ENCODE results near the gene COPS7B.
A peak's percentile ranks its signal among the peaks of the same experiment; 100 is the strongest.

Gene COPS7B

DNA sequence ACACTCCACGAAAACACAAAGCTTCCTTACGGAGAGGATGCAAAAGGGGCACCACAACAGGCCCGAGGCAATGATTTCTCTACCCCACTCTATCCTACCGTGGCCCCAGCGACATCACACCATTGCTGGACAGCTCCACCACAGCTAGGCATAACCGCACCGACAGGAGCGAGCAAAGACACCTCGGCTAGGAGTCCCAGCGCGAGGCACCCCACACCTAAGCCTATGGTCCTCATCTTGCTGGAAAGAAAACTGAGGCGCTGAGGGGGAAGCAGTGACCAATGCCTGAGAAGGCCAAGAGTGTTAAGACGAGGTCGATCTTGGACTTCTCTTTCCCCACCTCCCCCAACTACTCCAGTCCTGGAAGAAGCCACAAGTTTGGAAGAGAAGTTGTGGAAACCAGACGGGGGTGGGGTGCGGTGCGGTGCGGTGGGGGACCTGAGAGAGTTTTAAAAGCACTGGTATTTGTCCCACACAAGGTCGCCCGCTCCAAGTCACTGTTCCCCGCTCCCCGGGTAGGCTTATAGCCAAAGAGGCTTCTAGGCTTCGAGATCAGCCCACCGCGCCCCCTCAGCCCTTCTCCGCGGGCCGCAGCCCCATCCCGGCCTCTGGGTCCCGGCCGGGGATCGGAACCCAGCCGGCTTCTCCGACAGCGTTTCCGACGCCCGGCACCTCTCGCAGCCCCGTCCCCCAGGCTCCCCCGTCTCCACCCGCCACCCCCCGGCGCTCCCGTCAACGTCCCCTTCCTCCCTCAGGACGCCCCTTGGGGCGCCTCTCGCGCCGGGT lies 5.9 kb upstream of the COPS7B start:
- H3K27ac ChIP-seq (ENCODE audit: low read depth, low read length) = no peak overlapping the region
- H3K36me3 ChIP-seq (ENCODE audit: low read length) = no peaks in the 10 kb centered on the region
- TF ChIP-seq, protein P1, sequence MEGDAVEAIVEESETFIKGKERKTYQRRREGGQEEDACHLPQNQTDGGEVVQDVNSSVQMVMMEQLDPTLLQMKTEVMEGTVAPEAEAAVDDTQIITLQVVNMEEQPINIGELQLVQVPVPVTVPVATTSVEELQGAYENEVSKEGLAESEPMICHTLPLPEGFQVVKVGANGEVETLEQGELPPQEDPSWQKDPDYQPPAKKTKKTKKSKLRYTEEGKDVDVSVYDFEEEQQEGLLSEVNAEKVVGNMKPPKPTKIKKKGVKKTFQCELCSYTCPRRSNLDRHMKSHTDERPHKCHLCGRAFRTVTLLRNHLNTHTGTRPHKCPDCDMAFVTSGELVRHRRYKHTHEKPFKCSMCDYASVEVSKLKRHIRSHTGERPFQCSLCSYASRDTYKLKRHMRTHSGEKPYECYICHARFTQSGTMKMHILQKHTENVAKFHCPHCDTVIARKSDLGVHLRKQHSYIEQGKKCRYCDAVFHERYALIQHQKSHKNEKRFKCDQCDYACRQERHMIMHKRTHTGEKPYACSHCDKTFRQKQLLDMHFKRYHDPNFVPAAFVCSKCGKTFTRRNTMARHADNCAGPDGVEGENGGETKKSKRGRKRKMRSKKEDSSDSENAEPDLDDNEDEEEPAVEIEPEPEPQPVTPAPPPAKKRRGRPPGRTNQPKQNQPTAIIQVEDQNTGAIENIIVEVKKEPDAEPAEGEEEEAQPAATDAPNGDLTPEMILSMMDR (IDR thresholded peaks at IDR 0.05; ENCODE audit: insufficient read depth, low read length, poor library complexity, severe bottlenecking) = no peak
- no peak for TF ChIP-seq EZH2phosphoT487 (conservative IDR thresholded peaks at IDR 0.05; ENCODE audit: low read length)
- peak overlapping the region; percentile 86 for H3K4me3 ChIP-seq (ENCODE audit: insufficient read depth, low read length, poor library complexity, severe bottlenecking)
- no peaks in the 10 kb centered on the region for H3K9me3 ChIP-seq (ENCODE audit: insufficient read depth, low read length)
- H3K9ac ChIP-seq (ENCODE audit: low read length) = peak overlapping the region; percentile 90
- no peaks in the 10 kb centered on the region for H3K9me2 ChIP-seq (replicated peaks; ENCODE audit: insufficient read depth, low read length)
- H2AFZ ChIP-seq (ENCODE audit: low read depth, low read length, severe bottlenecking) = peak overlapping the region; percentile 84
- H3K79me2 ChIP-seq (ENCODE audit: insufficient read depth, low read length) = peaks cover 33% of the 10 kb centered on the region
- no peaks in the 10 kb centered on the region for H3K27me3 ChIP-seq (ENCODE audit: low read length)
- H3F3A ChIP-seq (ENCODE audit: insufficient read depth) = peaks cover 4% of the 10 kb centered on the region; the same call in 1 of the 2 replicates
- peak overlapping the region; percentile 87 for H3K4me2 ChIP-seq (ENCODE audit: low read depth, low read length, poor library complexity, severe bottlenecking)
- 0 out of 2 replicates have a peak, but pooled peaks cover 6% of the 10 kb centered on the region for H4K20me1 ChIP-seq (ENCODE audit: low read depth, low read length)

DNA sequence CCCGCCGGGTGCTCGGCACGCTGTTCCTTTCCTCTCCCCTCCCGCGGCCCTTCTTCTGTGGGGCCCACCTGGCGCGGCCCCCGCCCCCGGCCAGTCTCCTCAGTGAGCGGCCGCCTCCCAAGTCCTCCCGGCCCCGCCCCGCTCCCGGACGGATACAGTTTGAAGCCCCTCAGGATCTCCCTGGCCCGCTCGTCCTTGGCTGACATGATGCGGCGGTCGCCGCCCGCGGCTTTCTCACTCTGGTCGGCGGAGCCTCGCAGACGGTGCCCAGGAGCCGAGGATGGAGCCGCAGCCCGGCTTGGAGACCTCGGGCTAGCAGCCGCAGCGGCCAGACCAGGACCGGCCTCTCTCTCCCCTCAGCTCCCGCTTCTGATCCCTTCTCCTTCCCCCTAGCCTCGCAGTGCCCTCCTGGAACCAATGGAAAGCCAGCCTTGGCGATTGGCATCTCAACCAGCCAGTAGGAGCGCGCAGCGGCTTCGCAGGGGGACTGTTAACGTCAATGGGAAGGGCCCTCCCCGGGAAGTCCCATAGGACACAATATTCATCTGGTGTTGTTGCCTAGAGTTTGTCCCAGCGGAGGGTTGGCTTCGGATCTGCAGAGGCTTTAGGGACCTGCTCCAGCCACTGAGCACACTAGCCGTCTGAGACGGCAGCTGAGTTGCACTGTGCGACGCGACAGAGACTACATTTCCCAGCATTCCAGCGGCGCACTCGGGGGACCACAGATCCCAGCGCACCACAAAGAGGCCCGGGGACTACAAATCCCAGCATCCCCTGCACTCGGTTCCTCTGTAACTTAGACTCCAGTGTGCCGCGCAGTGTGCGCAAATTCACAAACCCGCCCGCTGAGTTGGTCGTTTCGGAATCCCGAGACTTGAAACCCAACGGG lies 5.1 kb upstream of the COPS7B start, which contains the start of gene PDE6D:
Gene PDE6D, minus strand, starts transcription at position 374 of the 889 bp plus-strand sequence. Its CDS starts 168 bp downstream, at position 206.
- Histone ChIP-seq H3K27ac (ENCODE audit: low read depth, low read length) (peak within 1 kb of the TSS; percentile 59), H3K4me3 (ENCODE audit: insufficient read depth, low read length, poor library complexity, severe bottlenecking) (peak within 1 kb of the TSS; percentile 86), H3K9me2 (replicated peaks; ENCODE audit: insufficient read depth, low read length) (no peaks in the 10 kb centered on the region), H2AFZ (ENCODE audit: low read depth, low read length, severe bottlenecking) (peak within 1 kb of the TSS; percentile 84), H3F3A (ENCODE audit: insufficient read depth) (peaks cover 4% of the 10 kb centered on the region; the same call in 1 of the 2 replicates), H3K79me2 (ENCODE audit: insufficient read depth, low read length) (peaks cover 33% of the 10 kb centered on the region), H3K4me2 (ENCODE audit: low read depth, low read length, poor library complexity, severe bottlenecking) (peak within 1 kb of the TSS; percentile 87), H3K27me3 (ENCODE audit: low read length) (no peaks in the 10 kb centered on the region), H3K9me3 (ENCODE audit: insufficient read depth, low read length) (no peaks in the 10 kb centered on the region), H4K20me1 (ENCODE audit: low read depth, low read length) (0 out of 2 replicates have a peak, but pooled peaks cover 6% of the 10 kb centered on the region), H3K36me3 (ENCODE audit: low read length) (no peaks in the 10 kb centered on the region), H3K9ac (ENCODE audit: low read length) (peak within 1 kb of the TSS; percentile 90)
- TF ChIP-seq, protein P1 (IDR thresholded peaks at IDR 0.05; ENCODE audit: insufficient read depth, low read length, poor library complexity, severe bottlenecking) = no peak
- no peak for TF ChIP-seq EZH2phosphoT487 (conservative IDR thresholded peaks at IDR 0.05; ENCODE audit: low read length)

DNA sequence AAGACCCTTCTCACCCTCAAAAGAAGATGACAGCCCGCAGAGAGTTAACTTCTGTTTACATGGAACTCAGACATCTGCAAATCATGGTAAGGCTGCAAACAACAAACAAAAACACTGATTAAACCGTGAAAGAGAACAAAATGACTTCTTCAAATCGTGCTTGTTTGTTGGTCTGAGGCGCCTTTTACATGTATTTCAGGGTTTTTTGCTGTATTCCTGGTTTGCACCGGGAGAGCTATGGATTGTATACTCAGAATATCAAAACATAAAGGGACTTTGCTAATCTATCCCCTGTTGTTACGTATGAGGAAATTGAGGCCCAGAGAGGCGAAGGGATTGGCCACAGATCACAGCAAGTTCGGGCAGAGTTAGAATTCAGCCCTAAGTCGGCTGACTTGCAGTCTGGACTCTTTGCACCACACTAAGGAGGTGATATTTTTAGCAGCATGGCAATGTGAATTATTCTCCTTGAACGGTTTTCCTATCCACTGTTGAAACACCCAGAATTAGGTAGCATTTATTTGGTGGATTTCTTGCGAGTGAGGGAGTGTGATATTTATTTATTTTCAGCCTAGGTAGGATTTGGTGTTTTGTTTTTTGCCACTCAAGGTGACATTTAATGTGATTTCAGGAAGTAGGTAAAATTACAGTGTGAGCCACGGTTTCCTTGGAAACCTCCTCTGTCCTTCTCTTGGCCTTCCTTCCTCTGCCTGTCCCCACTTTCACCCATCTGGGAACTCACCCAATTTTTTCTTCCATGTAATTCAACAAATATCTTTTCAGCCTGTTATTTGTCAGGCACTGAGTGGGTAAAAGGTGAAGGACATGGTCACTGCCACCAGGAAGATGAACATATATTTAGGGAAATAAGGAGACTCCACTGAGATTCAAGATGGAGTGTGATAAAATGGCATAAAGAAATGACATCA lies 4.2 kb upstream of the COPS7B start:
- Histone ChIP-seq H2AFZ (ENCODE audit: low read depth, low read length, severe bottlenecking) (peak overlapping the region; percentile 84), H3K36me3 (ENCODE audit: low read length) (no peaks in the 10 kb centered on the region), H3K9me3 (ENCODE audit: insufficient read depth, low read length) (no peaks in the 10 kb centered on the region), H3K9ac (ENCODE audit: low read length) (peak overlapping the region; percentile 90), H3K4me2 (ENCODE audit: low read depth, low read length, poor library complexity, severe bottlenecking) (peak overlapping the region; percentile 87), H3K27ac (ENCODE audit: low read depth, low read length) (peak overlapping the region; percentile 33; the same call in 1 of the 2 replicates), H3F3A (ENCODE audit: insufficient read depth) (peaks cover 4% of the 10 kb centered on the region; the same call in 1 of the 2 replicates), H3K9me2 (replicated peaks; ENCODE audit: insufficient read depth, low read length) (no peaks in the 10 kb centered on the region), H3K27me3 (ENCODE audit: low read length) (no peaks in the 10 kb centered on the region), H3K4me3 (ENCODE audit: insufficient read depth, low read length, poor library complexity, severe bottlenecking) (peak overlapping the region; percentile 86), H4K20me1 (ENCODE audit: low read depth, low read length) (peaks cover 9% of the 10 kb centered on the region; the same call in 1 of the 2 replicates), H3K79me2 (ENCODE audit: insufficient read depth, low read length) (peaks cover 32% of the 10 kb centered on the region)
- TF ChIP-seq, protein P1 (IDR thresholded peaks at IDR 0.05; ENCODE audit: insufficient read depth, low read length, poor library complexity, severe bottlenecking) = no peak
- TF ChIP-seq EZH2phosphoT487 (conservative IDR thresholded peaks at IDR 0.05; ENCODE audit: low read length) = no peak

Data from SU-DHL-6 (cell line).